Measurements from ENCODE around the gene TOMM40. TPM values are rescaled to one million over a fixed set of nuclear protein-coding genes. Genes with fewer than 3 reads are reported as not detected.

Gene TOMM40
- total and polyA plus RNA-seq, 2 experiments from 2014 or later, result 67.9 to 83.1 TPM

GRCh38 chr19:44943801-44944249, 52.8 kb downstream of the TOMM40 start:
- WGBS (ENCODE audit: low lambda C conversion rate, missing lambda C conversion rate), result 78% methylated on average over 10 of the region's 10 CpGs
- Histone ChIP-seq H3K9me3 (ENCODE audit: low read depth) (no peaks in the 10 kb centered on the region), H3K36me3 (replicated peaks; ENCODE audit: insufficient read depth, low read depth) (no peaks in the 10 kb centered on the region), H3K27ac (no peak overlapping the region), H4K20me1 (ENCODE audit: insufficient read depth, poor library complexity, severe bottlenecking) (no peaks in the 10 kb centered on the region), H2AFZ (no peak overlapping the region), H3K4me1 (ENCODE audit: insufficient read depth) (no peaks in the 10 kb centered on the region), H3K4me3 (no peak overlapping the region), H3K9me2 (replicated peaks; ENCODE audit: insufficient read depth) (no peaks in the 10 kb centered on the region), H3K79me2 (no peaks in the 10 kb centered on the region), H3K4me2 (no peak overlapping the region), H3K27me3 (no peaks in the 10 kb centered on the region)
- TF ChIP-seq CTCF (IDR thresholded peaks at IDR 0.05; ENCODE audit: poor library complexity) (no peak), EZH2phosphoT487 (IDR thresholded peaks at IDR 0.05; ENCODE audit: low read depth, severe bottlenecking, unreplicated experiment) (no peak), EZH2 (IDR thresholded peaks at IDR 0.05; ENCODE audit: borderline replicate concordance) (no peak)
- DNase-seq (ENCODE audit: low spot score), result no peak

GRCh38 chr19:44947041-44947581, 56.1 kb downstream of the TOMM40 start:
- H3K79me2 ChIP-seq, result no peaks in the 10 kb centered on the region
- H3K9me2 ChIP-seq (replicated peaks; ENCODE audit: insufficient read depth), result no peaks in the 10 kb centered on the region
- H3K4me2 ChIP-seq, result no peak overlapping the region
- H3K4me1 ChIP-seq (ENCODE audit: insufficient read depth), result peaks cover 6% of the 10 kb centered on the region
- TF ChIP-seq EZH2phosphoT487 (IDR thresholded peaks at IDR 0.05; ENCODE audit: low read depth, severe bottlenecking, unreplicated experiment) (no peak), EZH2 (IDR thresholded peaks at IDR 0.05; ENCODE audit: borderline replicate concordance) (no peak), CTCF (IDR thresholded peaks at IDR 0.05; ENCODE audit: poor library complexity) (no peak)
- no peaks in the 10 kb centered on the region for H4K20me1 ChIP-seq (ENCODE audit: insufficient read depth, poor library complexity, severe bottlenecking)
- H3K27me3 ChIP-seq, result no peaks in the 10 kb centered on the region
- no peaks in the 10 kb centered on the region for H3K9me3 ChIP-seq (ENCODE audit: low read depth)
- WGBS (ENCODE audit: low lambda C conversion rate, missing lambda C conversion rate), result 90% methylated on average over 13 of the region's 13 CpGs
- H2AFZ ChIP-seq, result no peak overlapping the region
- no peak overlapping the region for H3K27ac ChIP-seq
- no peaks in the 10 kb centered on the region for H3K36me3 ChIP-seq (replicated peaks; ENCODE audit: insufficient read depth, low read depth)
- no peak overlapping the region for H3K4me3 ChIP-seq
- DNase-seq (ENCODE audit: low spot score), result no peak

- Histone ChIP-seq H3K27me3 (no peaks in the 10 kb centered on the region), H3K9me3 (ENCODE audit: low read depth) (no peaks in the 10 kb centered on the region), H3K4me2 (no peak overlapping the region), H2AFZ (no peak overlapping the region), H3K27ac (no peak overlapping the region), H4K20me1 (ENCODE audit: insufficient read depth, poor library complexity, severe bottlenecking) (no peaks in the 10 kb centered on the region), H3K36me3 (replicated peaks; ENCODE audit: insufficient read depth, low read depth) (no peaks in the 10 kb centered on the region), H3K4me3 (no peak overlapping the region), H3K4me1 (ENCODE audit: insufficient read depth) (peaks cover 6% of the 10 kb centered on the region), H3K79me2 (no peaks in the 10 kb centered on the region), H3K9me2 (replicated peaks; ENCODE audit: insufficient read depth) (no peaks in the 10 kb centered on the region)
- peak; percentile 22 for DNase-seq (ENCODE audit: low spot score)
- TF ChIP-seq EZH2 (IDR thresholded peaks at IDR 0.05; ENCODE audit: borderline replicate concordance) (no peak), EZH2phosphoT487 (IDR thresholded peaks at IDR 0.05; ENCODE audit: low read depth, severe bottlenecking, unreplicated experiment) (no peak)
- 86% methylated on average over 5 of the region's 5 CpGs for WGBS (ENCODE audit: low lambda C conversion rate, missing lambda C conversion rate)
These were observed 57.2 kb downstream of the TOMM40 start for GRCh38 chr19:44948237-44948636.

GRCh38 chr19:44948763-44949374, 57.8 kb downstream of the TOMM40 start:
- Histone ChIP-seq H3K4me1 (ENCODE audit: insufficient read depth) (peaks cover 6% of the 10 kb centered on the region), H3K36me3 (replicated peaks; ENCODE audit: insufficient read depth, low read depth) (no peaks in the 10 kb centered on the region), H3K4me2 (no peak overlapping the region), H3K9me2 (replicated peaks; ENCODE audit: insufficient read depth) (no peaks in the 10 kb centered on the region), H3K27ac (no peak overlapping the region), H4K20me1 (ENCODE audit: insufficient read depth, poor library complexity, severe bottlenecking) (no peaks in the 10 kb centered on the region), H3K27me3 (no peaks in the 10 kb centered on the region), H3K79me2 (peaks cover 5% of the 10 kb centered on the region), H3K4me3 (no peak overlapping the region), H3K9me3 (ENCODE audit: low read depth) (no peaks in the 10 kb centered on the region), H2AFZ (no peak overlapping the region)
- no peak for TF ChIP-seq CTCF (IDR thresholded peaks at IDR 0.05; ENCODE audit: poor library complexity)
- TF ChIP-seq EZH2phosphoT487 (IDR thresholded peaks at IDR 0.05; ENCODE audit: low read depth, severe bottlenecking, unreplicated experiment), result no peak
- TF ChIP-seq EZH2 (IDR thresholded peaks at IDR 0.05; ENCODE audit: borderline replicate concordance), result no peak
- WGBS (ENCODE audit: low lambda C conversion rate, missing lambda C conversion rate), result 84% methylated on average over 4 of the region's 5 CpGs
- DNase-seq (ENCODE audit: low spot score), result no peak

Data from hepatocyte (in vitro differentiated cells).